Fibroblast of lung (primary cell): ENCODE results near the gene DCAF16. TPM values are rescaled to one million over a fixed set of nuclear protein-coding genes. Genes with fewer than 3 reads are reported as not detected.

Experiments used
- DNase-seq, 2 donors: peaks; one replicate each; pipeline versions ENCODE4 v3.0.0 to v3.0.0-alpha.2; 2010; ENCODE audit warnings: low read depth in 2 of 2
- H2AFZ ChIP-seq: 2 replicates; pipeline ENCODE4 v1.5.1; 2012; ENCODE audit warnings: low read length, control low read depth, inconsistent platforms
- H3K27ac ChIP-seq: 2 replicates; pipeline ENCODE4 v1.5.1; 2011; ENCODE audit warnings: low read length, control low read depth; ENCODE audit not compliant: insufficient read depth
- H3K27me3 ChIP-seq: 2 replicates; pipeline ENCODE4 v1.5.1; 2011; ENCODE audit warnings: mild to moderate bottlenecking, low read length; ENCODE audit not compliant: control insufficient read depth, insufficient read depth
- H3K36me3 ChIP-seq: 2 replicates; pipeline ENCODE4 v1.5.1; 2011; ENCODE audit warnings: low read length; ENCODE audit not compliant: control insufficient read depth, insufficient read depth
- H3K4me1 ChIP-seq: 2 replicates; pipeline ENCODE4 v1.5.1; 2011; ENCODE audit warnings: low read length; ENCODE audit not compliant: control insufficient read depth, insufficient read depth; ENCODE audit errors: extremely low read depth
- H3K4me2 ChIP-seq: 2 replicates; pipeline ENCODE4 v1.5.1; 2011; ENCODE audit warnings: low read length, control low read depth; ENCODE audit not compliant: insufficient read depth; ENCODE audit errors: extremely low read depth
- H3K4me3 ChIP-seq, 4 experiments: fragments of 200-600 bp in 1 of 4; sonication (generic) in 1 of 4; replicated peaks in 1 of 4; 2 replicates each; pipeline ENCODE4 v1.5.1; 2011 to 2016; ENCODE audit warnings: low read length in 4 of 4, low read depth in 3 of 4, mild to moderate bottlenecking in 3 of 4, control low read depth in 2 of 4, inconsistent platforms in 1 of 4, mixed read lengths in 1 of 4; ENCODE audit not compliant: insufficient read depth in 1 of 4; ENCODE audit errors: control extremely low read depth in 1 of 4
- H3K79me2 ChIP-seq: 2 replicates; pipeline ENCODE4 v1.5.1; 2012; ENCODE audit warnings: mild to moderate bottlenecking, low read length, inconsistent platforms; ENCODE audit not compliant: control insufficient read depth, insufficient read depth
- H3K9ac ChIP-seq: 2 replicates; pipeline ENCODE4 v1.5.1; 2011; ENCODE audit warnings: mild to moderate bottlenecking, low read length, control low read depth; ENCODE audit not compliant: insufficient read depth
- H3K9me3 ChIP-seq: 2 replicates; pipeline ENCODE4 v1.5.1; 2012; ENCODE audit warnings: low read depth, low read length; ENCODE audit not compliant: control insufficient read depth, insufficient read depth
- H4K20me1 ChIP-seq: 2 replicates; pipeline ENCODE4 v1.5.1; 2011; ENCODE audit warnings: low read length; ENCODE audit not compliant: control insufficient read depth, insufficient read depth; ENCODE audit errors: extremely low read depth
- CTCF ChIP-seq, 2 donors: IDR thresholded peaks in 1 of 2; conservative IDR thresholded peaks in 1 of 2; 1 replicate in 1 of 2; 2 replicates in 1 of 2; pipeline ENCODE4 v1.5.1; 2011 to 2012; ENCODE audit warnings: low read length in 2 of 2, control low read depth in 1 of 2, inconsistent platforms in 1 of 2, low read depth in 1 of 2, mild to moderate bottlenecking in 1 of 2
- EZH2 ChIP-seq: IDR thresholded peaks from 2 replicates; pipeline ENCODE4 v1.5.1; 2012; ENCODE audit warnings: low read length, control low read depth, mild to moderate bottlenecking; ENCODE audit errors: missing control alignments
- polyA plus RNA-seq, 2 donors: library from polyadenylated mRNA; depleted of rRNA in 1 of 2; stranded (reverse) in 1 of 2; unstranded in 1 of 2; fragments of >200 nt; gene quantifications; 2 replicates each; pipeline ENCODE4 v1.2.1, GENCODE V29; 2011 to 2012; ENCODE audit warnings: missing spikeins in 1 of 2
- total RNA-seq: library from RNA; depleted of rRNA; stranded (reverse); fragments of >200 nt; gene quantifications from 2 replicates; pipeline ENCODE4 v1.2.1, GENCODE V29; 2014

Gene DCAF16
- total and polyA plus RNA-seq, 2 donors (not counting 1 experiment from before 2014, with no cell fraction given): 20.0 to 25.4 TPM

DNA sequence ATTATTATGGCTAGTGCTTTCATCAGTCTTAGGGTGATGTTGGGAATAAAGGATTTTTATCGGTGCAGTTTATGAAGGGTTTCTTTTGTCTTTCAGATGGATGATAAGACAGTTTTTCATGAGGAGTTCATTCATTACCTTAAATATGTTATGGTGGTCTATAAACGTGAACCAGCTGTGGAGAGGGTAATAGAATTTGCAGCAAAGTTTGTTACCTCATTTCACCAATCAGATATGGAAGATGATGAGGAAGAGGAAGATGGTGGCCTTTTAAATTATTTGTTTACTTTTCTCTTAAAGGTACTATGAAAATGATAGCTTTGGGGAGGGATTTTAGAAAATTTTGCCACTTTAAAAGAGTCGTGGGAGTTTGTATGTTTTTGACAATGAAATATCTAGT is 1.6 kb upstream of the DCAF16 start:
- Histone ChIP-seq H3K4me3 (peak overlapping the region; percentile 85 to 98 (median 85)), H3K4me1 (peaks cover 3% of the 10 kb centered on the region), H3K27me3 (no peaks in the 10 kb centered on the region), H3K36me3 (no peaks in the 10 kb centered on the region), H2AFZ (peak overlapping the region; percentile 95), H3K9me3 (no peaks in the 10 kb centered on the region), H3K79me2 (peaks cover 92% of the 10 kb centered on the region), H3K9ac (no peak overlapping the region), H3K4me2 (peak overlapping the region; percentile 91), H4K20me1 (no peaks in the 10 kb centered on the region), H3K27ac (peak overlapping the region; percentile 76)
- no peak for DNase-seq
- no peak for TF ChIP-seq CTCF (conservative IDR thresholded peaks at IDR 0.05 in 1 of 2, IDR thresholded peaks at IDR 0.05 in 1 of 2; ENCODE audit: low read depth in 1 of 2, low read length in 2 of 2)
- no peak for TF ChIP-seq EZH2

DNA sequence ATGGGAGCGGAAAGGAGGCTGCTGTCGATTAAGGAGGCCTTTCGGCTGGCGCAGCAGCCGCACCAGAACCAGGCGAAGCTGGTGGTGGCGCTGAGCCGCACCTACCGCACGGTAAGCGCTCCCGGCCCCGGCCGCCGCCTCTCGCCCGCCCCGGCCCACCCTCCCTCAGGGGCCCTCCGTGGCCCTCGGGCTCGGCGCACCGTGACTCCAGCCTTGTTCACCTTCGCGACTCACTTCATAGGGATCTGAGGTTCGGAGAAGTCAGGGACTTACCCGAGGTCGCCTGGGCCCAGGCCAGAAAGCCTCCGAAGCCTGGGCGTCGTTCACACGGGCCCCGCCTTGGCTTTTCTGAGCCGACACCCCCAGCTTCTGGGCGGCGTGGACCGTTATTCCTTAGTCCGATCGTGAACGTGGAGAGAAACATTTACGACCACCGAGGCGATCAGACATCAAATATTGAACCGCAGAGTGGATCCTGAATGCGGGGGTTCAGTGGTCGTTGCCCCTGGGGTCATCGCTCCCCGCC is 584 bp upstream of the DCAF16 start:
- H3K9me3 ChIP-seq: no peaks in the 10 kb centered on the region
- TF ChIP-seq CTCF (conservative IDR thresholded peaks at IDR 0.05 in 1 of 2, IDR thresholded peaks at IDR 0.05 in 1 of 2; ENCODE audit: low read depth in 1 of 2, low read length in 2 of 2) (no peak), EZH2 (no peak)
- H3K4me1 ChIP-seq: peaks cover 3% of the 10 kb centered on the region
- H2AFZ ChIP-seq: peak overlapping the region; percentile 95
- H4K20me1 ChIP-seq: no peaks in the 10 kb centered on the region
- peaks cover 96% of the 10 kb centered on the region for H3K79me2 ChIP-seq
- no peaks in the 10 kb centered on the region for H3K36me3 ChIP-seq
- H3K4me3 ChIP-seq: peak overlapping the region; percentile 85 to 98 (median 85)
- peak overlapping the region; percentile 91 for H3K4me2 ChIP-seq
- no peaks in the 10 kb centered on the region for H3K27me3 ChIP-seq
- H3K9ac ChIP-seq: peak overlapping the region; percentile 59
- DNase-seq: peak in 1 of 2 donors; percentile 23
- H3K27ac ChIP-seq: peak overlapping the region; percentile 76

DNA sequence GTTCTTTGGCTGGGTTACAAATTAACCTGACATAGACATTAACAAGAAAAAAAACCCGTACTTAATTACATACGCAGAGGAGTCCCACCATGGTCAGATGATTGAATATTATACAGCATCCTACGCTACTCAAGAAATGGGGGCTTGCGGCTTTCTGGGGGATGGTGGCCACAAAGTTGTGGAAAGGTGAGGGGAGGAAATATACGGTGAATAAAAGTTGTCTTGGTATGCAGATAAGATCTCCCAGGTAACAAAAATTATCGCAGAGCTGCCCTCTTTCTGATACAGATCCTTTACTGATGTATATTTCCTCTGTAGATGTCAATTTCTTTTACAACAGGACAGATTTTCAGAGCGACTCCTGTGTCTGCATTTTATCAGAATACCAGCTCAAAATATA is 890 bp downstream of the DCAF16 start:
- no peak for TF ChIP-seq EZH2
- TF ChIP-seq CTCF (conservative IDR thresholded peaks at IDR 0.05 in 1 of 2, IDR thresholded peaks at IDR 0.05 in 1 of 2; ENCODE audit: low read depth in 1 of 2, low read length in 2 of 2): no peak
- H3K9ac ChIP-seq: peak overlapping the region; percentile 90
- no peaks in the 10 kb centered on the region for H4K20me1 ChIP-seq
- no peaks in the 10 kb centered on the region for H3K9me3 ChIP-seq
- no peak for DNase-seq
- H3K4me1 ChIP-seq: peaks cover 3% of the 10 kb centered on the region
- H3K4me2 ChIP-seq: peak overlapping the region; percentile 96
- H3K27ac ChIP-seq: peak overlapping the region; percentile 89
- H3K27me3 ChIP-seq: no peaks in the 10 kb centered on the region
- peak overlapping the region; percentile 65 to 98 (median 80) for H3K4me3 ChIP-seq
- H2AFZ ChIP-seq: no peak overlapping the region
- no peaks in the 10 kb centered on the region for H3K36me3 ChIP-seq
- peaks cover 91% of the 10 kb centered on the region for H3K79me2 ChIP-seq
